Testis (tissue), 2 donors: ENCODE data around the gene CD7.

ENCODE experiments used
- POLR2A ChIP-seq: fragments of 450-650 bp; IDR thresholded peaks from one replicate; pipeline ENCODE4 v1.6.1; 2017; ENCODE audit warnings: antibody characterized with exemption, mild to moderate bottlenecking, moderate library complexity
- TF ChIP-seq, protein P1 (sequence below), 3 experiments: fragments of 450-650 bp in 2 of 3; fragments of 200-600 bp in 1 of 3; sonication (generic) in 1 of 3; IDR thresholded peaks; one replicate each; pipeline ENCODE4 v1.5.1; 2016 to 2019; ENCODE audit warnings: antibody characterized with exemption in 3 of 3, mild to moderate bottlenecking in 2 of 3, moderate library complexity in 1 of 3

- TF ChIP-seq, protein P1, sequence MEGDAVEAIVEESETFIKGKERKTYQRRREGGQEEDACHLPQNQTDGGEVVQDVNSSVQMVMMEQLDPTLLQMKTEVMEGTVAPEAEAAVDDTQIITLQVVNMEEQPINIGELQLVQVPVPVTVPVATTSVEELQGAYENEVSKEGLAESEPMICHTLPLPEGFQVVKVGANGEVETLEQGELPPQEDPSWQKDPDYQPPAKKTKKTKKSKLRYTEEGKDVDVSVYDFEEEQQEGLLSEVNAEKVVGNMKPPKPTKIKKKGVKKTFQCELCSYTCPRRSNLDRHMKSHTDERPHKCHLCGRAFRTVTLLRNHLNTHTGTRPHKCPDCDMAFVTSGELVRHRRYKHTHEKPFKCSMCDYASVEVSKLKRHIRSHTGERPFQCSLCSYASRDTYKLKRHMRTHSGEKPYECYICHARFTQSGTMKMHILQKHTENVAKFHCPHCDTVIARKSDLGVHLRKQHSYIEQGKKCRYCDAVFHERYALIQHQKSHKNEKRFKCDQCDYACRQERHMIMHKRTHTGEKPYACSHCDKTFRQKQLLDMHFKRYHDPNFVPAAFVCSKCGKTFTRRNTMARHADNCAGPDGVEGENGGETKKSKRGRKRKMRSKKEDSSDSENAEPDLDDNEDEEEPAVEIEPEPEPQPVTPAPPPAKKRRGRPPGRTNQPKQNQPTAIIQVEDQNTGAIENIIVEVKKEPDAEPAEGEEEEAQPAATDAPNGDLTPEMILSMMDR (IDR thresholded peaks at IDR 0.05) = no peak
- TF ChIP-seq POLR2A = no peak
These were observed 1.6 kb downstream of the CD7 start for GRCh38 chr17:82315703-82316358.
